K562 (cell line): ENCODE measurements around the gene SLC9B1. TPM values are rescaled to one million over a fixed set of nuclear protein-coding genes. Genes with fewer than 3 reads are reported as not detected.

Experiments used
- ATAC-seq: fragments of 200-7000 bp; cut with Tn5 transposase; 3 replicates; pipeline ENCODE4 v1.9.1; 2020; ENCODE audit warnings: moderate library complexity
- BruUV-seq: library from RNA; stranded (reverse); fragments of 400-500 nt; replicated peaks from 2 replicates; lab custom pipeline; 2021; lab: Mats Ljungman, UMichigan
- CTCF ChIA-PET: fragments of 300-600 bp; formaldehyde crosslinking; extraction: SDS; loops from one replicate; lab custom pipeline; 2021; ENCODE audit warnings: low intra/inter-chr PET ratio; lab: Yijun Ruan, JAX
- POLR2A ChIA-PET: fragments of 300-600, 350-650 bp; sonication (Branson Sonifier 250); formaldehyde crosslinking; extraction: SDS; loops from one replicate; lab custom pipeline; 2021; ENCODE audit warnings: antibody characterized with exemption, inconsistent platforms; lab: Yijun Ruan, JAX
- DNase-seq, 4 experiments: peaks; one replicate each; pipeline versions ENCODE4 v3.0.0 to v3.0.0-alpha.2; 2011 to 2018; ENCODE audit warnings: low spot score in 3 of 4, mixed read lengths in 3 of 4; ENCODE audit errors: extremely low read depth in 1 of 4
- FAIRE-seq: peaks from 2 replicates; lab custom pipeline; 2011; peaks lifted over from hg19 to GRCh38; lab: Jason Lieb, UNC
- H2AFZ ChIP-seq: 2 replicates; pipeline ENCODE4 v1.6.0; 2011; ENCODE audit warnings: low read depth, low read length, control low read depth, inconsistent platforms
- H3K27ac ChIP-seq: fragments of 200-600 bp; 3 replicates; pipeline ENCODE4 v1.8.0; 2011; ENCODE audit warnings: low read depth, mild to moderate bottlenecking, control low read depth, inconsistent platforms, low read length, moderate library complexity, mixed read lengths; ENCODE audit errors: extremely low read depth
- H3K27me3 ChIP-seq, 2 experiments: fragments of 300-600 bp in 1 of 2; 2 replicates in 1 of 2; 3 replicates in 1 of 2; pipeline versions ENCODE4 v1.6.0 to v1.8.0; 2011; ENCODE audit warnings: inconsistent platforms in 2 of 2, low read length in 2 of 2, mild to moderate bottlenecking in 1 of 2, mixed read lengths in 1 of 2, moderate library complexity in 1 of 2; ENCODE audit not compliant: control insufficient read depth in 2 of 2, insufficient read depth in 2 of 2
- H3K36me3 ChIP-seq: fragments of 300-600 bp; 3 replicates; pipeline ENCODE4 v1.8.0; 2011; ENCODE audit warnings: mild to moderate bottlenecking, low read length, inconsistent platforms; ENCODE audit not compliant: control insufficient read depth, insufficient read depth
- H3K4me1 ChIP-seq, 2 experiments: fragments of 200-600 bp in 1 of 2; replicated peaks in 1 of 2; 2 replicates in 1 of 2; 3 replicates in 1 of 2; pipeline versions ENCODE4 v1.5.1 to v1.8.0; 2011; ENCODE audit warnings: inconsistent platforms in 2 of 2, low read length in 2 of 2, mild to moderate bottlenecking in 1 of 2, mixed read lengths in 1 of 2, moderate library complexity in 1 of 2; ENCODE audit not compliant: control insufficient read depth in 2 of 2, insufficient read depth in 2 of 2
- H3K4me2 ChIP-seq: 2 replicates; pipeline ENCODE4 v1.6.1; 2011; ENCODE audit warnings: low read length, control low read depth, inconsistent platforms, mixed read lengths; ENCODE audit not compliant: insufficient read depth
- H3K4me3 ChIP-seq: fragments of 200-600 bp; sonication (generic), shearing (Covaris generic); 2 replicates; pipeline ENCODE4 v1.5.1; 2016; ENCODE audit warnings: control low read depth, inconsistent platforms
- H3K79me2 ChIP-seq: fragments of 200-600 bp; 3 replicates; pipeline ENCODE4 v1.8.0; 2011; ENCODE audit warnings: low read length, inconsistent platforms; ENCODE audit not compliant: control insufficient read depth, insufficient read depth
- H3K9ac ChIP-seq, 2 experiments: 2 replicates each; pipeline versions ENCODE4 v1.6.0 to v1.6.1; 2011; ENCODE audit warnings: low read depth in 2 of 2, low read length in 2 of 2, control low read depth in 1 of 2, inconsistent platforms in 1 of 2, mild to moderate bottlenecking in 1 of 2, mixed read lengths in 1 of 2; ENCODE audit not compliant: insufficient read depth in 1 of 2
- H3K9me1 ChIP-seq: one replicate; pipeline ENCODE4 v1.6.0; 2011; ENCODE audit warnings: inconsistent platforms, mild to moderate bottlenecking, low read length, moderate library complexity; ENCODE audit not compliant: control insufficient read depth, insufficient read depth
- H3K9me3 ChIP-seq: replicated peaks from 2 replicates; pipeline ENCODE4 v1.5.1; 2011; ENCODE audit warnings: low read depth, low read length, inconsistent platforms; ENCODE audit not compliant: control insufficient read depth, insufficient read depth
- H4K20me1 ChIP-seq: replicated peaks from 2 replicates; pipeline ENCODE4 v1.6.1; 2011; ENCODE audit warnings: low read length, inconsistent platforms, mixed read lengths; ENCODE audit not compliant: control insufficient read depth, insufficient read depth
- CC2D1A ChIP-seq: fragments of 450-650 bp; IDR thresholded peaks from 2 replicates; pipeline ENCODE4 v1.6.1; 2017; ENCODE audit warnings: mild to moderate bottlenecking
- E2F6 ChIP-seq, 2 experiments: IDR thresholded peaks; 2 replicates each; pipeline ENCODE4 v1.6.1; 2011; ENCODE audit warnings: borderline replicate concordance in 1 of 2, control low read depth in 1 of 2, low read depth in 1 of 2, low read length in 1 of 2, mild to moderate bottlenecking in 1 of 2, mixed read lengths in 1 of 2, moderate library complexity in 1 of 2; ENCODE audit not compliant: insufficient read depth in 1 of 2, insufficient read length in 1 of 2, poor library complexity in 1 of 2, severe bottlenecking in 1 of 2; ENCODE audit errors: extremely low read depth in 1 of 2
- KDM4B ChIP-seq, 2 experiments: fragments of 450-650 bp in 1 of 2; sonication (generic) in 1 of 2; IDR thresholded peaks; 2 replicates each; pipeline ENCODE4 v1.6.1; 2016 to 2017; ENCODE audit warnings: borderline replicate concordance in 2 of 2, antibody characterized with exemption in 1 of 2, low read depth in 1 of 2, mild to moderate bottlenecking in 1 of 2
- NFYB ChIP-seq: IDR thresholded peaks from 2 replicates; pipeline ENCODE4 v1.6.1; 2011; ENCODE audit warnings: mild to moderate bottlenecking, moderate library complexity; ENCODE audit not compliant: insufficient read length; ENCODE audit errors: extremely low read depth
- RBM25 ChIP-seq: fragments of 200-400 bp; formaldehyde crosslinking; IDR thresholded peaks from 2 replicates; pipeline ENCODE4 v1.6.1; 2018; ENCODE audit warnings: low read length, low read depth, moderate library complexity; ENCODE audit not compliant: severe bottlenecking
- WHSC1 ChIP-seq: IDR thresholded peaks from one replicate; pipeline ENCODE4 v1.6.1; 2012; ENCODE audit warnings: low read length, control low read depth, inconsistent platforms
- ZNF282 ChIP-seq: sonication (generic); formaldehyde crosslinking; IDR thresholded peaks from 2 replicates; pipeline ENCODE4 v1.8.1; 2023; ENCODE audit warnings: missing genetic modification reagents
- WGBS: fragments of 100-300 bp; shearing (Covaris generic); methylation state at CpG from one replicate; pipeline ENCODE4 v1.1.6; 2016; ENCODE audit warnings: low coverage, mixed read lengths; ENCODE audit not compliant: insufficient coverage; ENCODE audit errors: missing lambda C conversion rate; 5-methylcytosine and 5-hydroxymethylcytosine counted together
- in situ Hi-C: fragments of 300-500 bp; cut with MboI; formaldehyde crosslinking; loops from 4 replicates; pipeline ENCODE4 v1.15.0; 2018; ENCODE audit warnings: inconsistent platforms, mixed read lengths
- intact Hi-C: fragments of 100-400 bp; cut with micrococcal nuclease; formaldehyde crosslinking; loops from 2 replicates; pipeline ENCODE4 v1.14.2; 2022
- polyA plus RNA-seq, 8 experiments: library from polyadenylated mRNA; depleted of rRNA in 4 of 8; stranded (reverse) in 5 of 8; unstranded in 3 of 8; fragments of >200 nt; fragmentation: Nextera tagmentation in 2 of 8; fragmentation: Illumina TruSeq in 1 of 8; extraction: Ambion mirVana in 2 of 8; extraction: Trizol in 1 of 8; gene quantifications; 2 replicates each; pipeline versions ENCODE4 v1.2.1 to v1.2.3, GENCODE V29; 2011 to 2014; ENCODE audit warnings: inconsistent platforms in 1 of 8, missing spikeins in 1 of 8
- total RNA-seq, 7 experiments: library from RNA; depleted of rRNA in 6 of 7; stranded (reverse); fragments of >200 nt in 6 of 7; fragmentation: Illumina TruSeq in 2 of 7; extraction: Trizol in 2 of 7; gene quantifications; 2 replicates each; pipeline versions ENCODE4 v1.2.1 to v1.2.3, GENCODE V29; 2011 to 2021; ENCODE audit warnings: low replicate concordance in 1 of 7

The SLC9B1 gene
- total and polyA plus RNA-seq, 9 of the 15 experiments (the other 6 are each of a cell fraction or from before 2014, with no cell fraction given) = 0.21 to 1.3 (median 0.51) TPM

GRCh38 chr4:103029300-103029699, 9.8 kb upstream of the SLC9B1 start:
- Histone ChIP-seq H3K4me3 (no peak overlapping the region), H3K9me1 (no peaks in the 10 kb centered on the region), H2AFZ (no peak overlapping the region), H3K4me2 (no peak overlapping the region), H3K9ac (no peak overlapping the region), H3K79me2 (no peaks in the 10 kb centered on the region), H4K20me1 (no peaks in the 10 kb centered on the region), H3K36me3 (no peaks in the 10 kb centered on the region), H3K9me3 (no peaks in the 10 kb centered on the region), H3K27ac (no peak overlapping the region), H3K4me1 (no peaks in the 10 kb centered on the region; a peak in 1 of 5 replicates), H3K27me3 (no peaks in the 10 kb centered on the region)
- BruUV-seq = no TSS peak
- in situ Hi-C loops = no loop called here
- no peak for DNase-seq
- ATAC-seq = peak; percentile 32; the same call in 1 of the 3 replicates
- intact Hi-C loops = no loop called here
- WGBS = 62% methylated on average over 1 of the region's 1 CpG
- CTCF ChIA-PET = interaction anchor here (0.5 to 0.6 kb wide), 2 partner anchors 366 to 579 kb away, joined by 3 read pairs; no protein-coding TSS in a partner anchor
- TF ChIP-seq RBM25 (peak; percentile 8), CC2D1A (no peak), WHSC1 (no peak), E2F6 (IDR thresholded peaks at IDR 0.05; ENCODE audit: borderline replicate concordance in 1 of 2, extremely low read depth in 1 of 2, insufficient read depth in 1 of 2, insufficient read length in 1 of 2, low read depth in 1 of 2, low read length in 1 of 2, poor library complexity in 1 of 2, severe bottlenecking in 1 of 2) (no peak), KDM4B (IDR thresholded peaks at IDR 0.05; ENCODE audit: borderline replicate concordance in 2 of 2, low read depth in 1 of 2) (no peak), ZNF282 (CRISPR knock-in tag) (no peak), NFYB (peak; percentile 62)
- FAIRE-seq = no peak
- POLR2A ChIA-PET = no interaction called here
